Measurements from ENCODE around the gene RAD51B. TPM values are rescaled to one million over a fixed set of nuclear protein-coding genes. Genes with fewer than 3 reads are reported as not detected.

The RAD51B gene
- total RNA-seq, 1 experiment from 2014 or later = 10.8 TPM

- no peaks in the 10 kb centered on the region for H4K20me1 ChIP-seq (ENCODE audit: low read length)
- DNase-seq = peak; percentile 50
- no peaks in the 10 kb centered on the region for H3K9me2 ChIP-seq (replicated peaks; ENCODE audit: low read length)
- peaks cover 16% of the 10 kb centered on the region for H3K4me1 ChIP-seq (ENCODE audit: insufficient read depth, low read length)
- ChIA-PET CTCF (interaction anchor here (0.6 kb wide), 1 partner anchor 76 kb away, joined by 4 read pairs; no protein-coding TSS in a partner anchor), POLR2A (ENCODE audit: unreplicated experiment) (interaction anchor here (0.6 kb wide), 1 partner anchor 542 kb away, joined by 4 read pairs; no protein-coding TSS in a partner anchor)
- no peak for TF ChIP-seq EZH2phosphoT487 (IDR thresholded peaks at IDR 0.05; ENCODE audit: borderline replicate concordance, low read length)
- TF ChIP-seq CTCF (conservative IDR thresholded peaks at IDR 0.05; ENCODE audit: low read depth, low read length) = no peak
- H3K27ac ChIP-seq (ENCODE audit: low read length) = peak overlapping the region; percentile 45
- peak overlapping the region; percentile 37; the same call in 1 of the 2 replicates for H3K4me2 ChIP-seq (ENCODE audit: low read length)
- H3K9me3 ChIP-seq (ENCODE audit: low read length) = peaks cover 11% of the 10 kb centered on the region
- no peaks in the 10 kb centered on the region for H3K79me2 ChIP-seq (ENCODE audit: low read length)
- intact Hi-C loops (cut with micrococcal nuclease) = no loop called here
- peak overlapping the region; percentile 77 for H2AFZ ChIP-seq (ENCODE audit: low read length)
- BruUV-seq (replicated peaks) = no TSS peak
- H3F3A ChIP-seq (ENCODE audit: low read length, unreplicated experiment) = no peaks in the 10 kb centered on the region
- H3K9ac ChIP-seq (ENCODE audit: low read length) = no peak overlapping the region
- no peaks in the 10 kb centered on the region for H3K27me3 ChIP-seq (ENCODE audit: low read length)
- no peak overlapping the region for H3K4me3 ChIP-seq (ENCODE audit: low read length)
- peak; percentile 91 for ATAC-seq
- H3K36me3 ChIP-seq (ENCODE audit: low read depth, low read length) = peaks cover 5% of the 10 kb centered on the region; the same call in 1 of the 2 replicates
These were observed 787.7 kb downstream of the RAD51B start for GRCh38 chr14:68607081-68607866.

GRCh38 chr14:68607867-68608573, 788.4 kb downstream of the RAD51B start:
- DNase-seq (no peak), ATAC-seq (peak; percentile 13)
- TF ChIP-seq EZH2 (IDR thresholded peaks at IDR 0.05; ENCODE audit: low read length, unreplicated experiment) (no peak), EZH2phosphoT487 (IDR thresholded peaks at IDR 0.05; ENCODE audit: borderline replicate concordance, low read length) (no peak), CTCF (conservative IDR thresholded peaks at IDR 0.05; ENCODE audit: low read depth, low read length) (no peak)
- BruUV-seq (replicated peaks) = no TSS peak
- Histone ChIP-seq H3K9me3 (ENCODE audit: low read length) (peaks cover 11% of the 10 kb centered on the region), H3K36me3 (ENCODE audit: low read depth, low read length) (peaks cover 5% of the 10 kb centered on the region; the same call in 1 of the 2 replicates), H3K4me3 (ENCODE audit: low read length) (no peak overlapping the region), H3K27ac (ENCODE audit: low read length) (peak overlapping the region; percentile 45), H3K27me3 (ENCODE audit: low read length) (no peaks in the 10 kb centered on the region), H3K79me2 (ENCODE audit: low read length) (no peaks in the 10 kb centered on the region), H2AFZ (ENCODE audit: low read length) (peak overlapping the region; percentile 77), H3K4me2 (ENCODE audit: low read length) (0 out of 2 replicates have a peak overlapping the region, but pooled peaks have one; percentile 37), H3K9ac (ENCODE audit: low read length) (no peak overlapping the region), H4K20me1 (ENCODE audit: low read length) (no peaks in the 10 kb centered on the region), H3K9me2 (replicated peaks; ENCODE audit: low read length) (no peaks in the 10 kb centered on the region), H3F3A (ENCODE audit: low read length, unreplicated experiment) (no peaks in the 10 kb centered on the region), H3K4me1 (ENCODE audit: insufficient read depth, low read length) (peaks cover 16% of the 10 kb centered on the region)
- intact Hi-C loops (cut with micrococcal nuclease) = no loop called here
- CTCF ChIA-PET = interaction anchor here (0.6 kb wide), 1 partner anchor 75 kb away, joined by 4 read pairs; no protein-coding TSS in a partner anchor
- POLR2A ChIA-PET (ENCODE audit: unreplicated experiment) = no interaction called here

All from PC-3 (cell line).